SKM-1 treated with dmso at 0.1 percent for 144 hours (cell line): Measurements from ENCODE around the gene CDKN2B-AS1.

ENCODE experiments used
- DNase-seq: peaks from one replicate; lab custom pipeline; 2025; ENCODE audit not compliant: unreplicated experiment; lab: John Stamatoyannopoulos, UW

Gene CDKN2B-AS1

DNA sequence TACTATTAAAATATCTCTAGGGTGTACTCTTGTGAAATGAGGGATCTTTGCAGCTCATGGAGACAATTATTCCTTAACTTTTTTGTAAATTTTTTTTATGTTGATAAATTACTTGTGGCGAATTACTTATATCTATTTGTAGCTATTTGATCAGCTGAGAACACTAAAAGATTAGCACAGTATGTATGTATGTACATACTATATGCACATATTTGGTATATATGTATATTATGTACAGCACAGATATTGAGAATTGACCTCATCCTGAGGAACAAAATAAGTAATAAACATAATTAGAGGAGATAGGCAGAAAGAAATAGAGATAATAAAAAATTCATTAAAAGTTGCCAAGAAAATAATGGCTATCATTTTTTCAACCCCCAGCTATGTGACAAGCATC lies 12.2 kb upstream of the CDKN2B-AS1 start:
- DNase-seq, result no peak

DNA sequence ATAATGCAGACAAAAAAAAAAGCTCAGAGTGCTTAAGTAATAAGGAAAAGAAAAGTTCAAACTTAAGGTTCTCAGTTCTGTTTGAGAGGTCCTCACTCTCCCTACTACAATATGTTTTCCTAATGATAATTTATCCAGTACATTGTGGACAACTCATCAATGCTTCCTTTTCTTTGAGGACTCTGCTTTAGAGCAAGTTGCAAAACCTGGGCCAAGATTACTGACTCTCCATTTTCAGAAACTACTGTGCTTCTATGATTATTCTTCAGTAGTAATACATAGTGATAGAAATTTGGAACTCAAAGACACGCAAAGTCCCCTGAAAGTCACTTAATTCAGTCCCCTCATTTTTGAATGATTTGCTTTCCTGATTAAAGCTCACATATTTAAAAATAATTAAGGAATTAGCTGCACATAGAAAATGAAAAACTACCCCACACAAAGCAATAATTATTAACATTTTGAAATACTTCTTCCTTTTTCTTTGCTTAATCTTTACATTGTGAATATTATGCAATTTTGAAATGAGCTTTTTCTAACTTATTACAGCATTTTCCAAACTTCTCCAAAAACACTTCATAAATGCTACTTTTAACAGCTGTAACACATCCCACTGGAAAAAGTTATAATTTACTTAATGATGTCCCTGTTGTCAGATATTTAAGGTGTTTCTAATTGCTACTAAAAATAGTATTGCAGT lies 11.6 kb upstream of the CDKN2B-AS1 start:
- no peak for DNase-seq

DNA sequence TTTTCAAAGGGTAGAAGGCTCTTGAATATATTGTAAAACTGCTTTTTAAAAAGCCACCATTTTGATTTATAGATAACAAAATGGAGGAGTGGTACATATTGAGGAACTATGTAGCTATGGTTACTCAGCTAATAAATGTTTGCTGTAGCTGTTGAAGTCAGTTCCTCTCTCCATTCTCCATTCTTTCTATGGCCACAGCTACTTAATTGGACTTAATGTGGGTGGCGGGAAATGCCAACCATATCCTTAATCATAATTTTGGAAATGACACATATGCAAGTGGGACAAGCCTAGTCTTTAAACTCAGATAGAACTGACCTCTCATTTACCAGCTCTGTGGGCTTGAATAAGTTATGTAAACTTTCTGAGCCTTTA lies 11.0 kb upstream of the CDKN2B-AS1 start:
- peak; percentile 28 for DNase-seq

DNA sequence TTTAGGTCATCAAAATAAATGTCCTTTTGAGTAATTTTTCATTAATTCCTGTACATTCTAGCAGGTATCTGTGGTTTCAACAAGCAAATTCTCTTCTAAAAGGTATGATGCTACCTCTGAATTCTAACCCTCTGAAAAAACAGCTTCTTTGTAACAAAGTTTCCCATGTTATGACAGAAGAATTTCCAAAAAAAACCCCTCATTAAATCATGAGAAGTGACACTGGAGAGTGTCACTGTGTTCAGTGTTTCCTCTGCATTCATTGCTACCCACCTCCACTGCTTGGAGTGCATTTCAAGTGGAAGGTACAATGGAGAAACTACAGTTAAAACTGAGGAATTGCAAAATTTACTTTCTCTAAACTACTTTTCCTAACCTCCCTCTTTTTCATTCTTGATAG lies 10.5 kb upstream of the CDKN2B-AS1 start:
- no peak for DNase-seq

DNA sequence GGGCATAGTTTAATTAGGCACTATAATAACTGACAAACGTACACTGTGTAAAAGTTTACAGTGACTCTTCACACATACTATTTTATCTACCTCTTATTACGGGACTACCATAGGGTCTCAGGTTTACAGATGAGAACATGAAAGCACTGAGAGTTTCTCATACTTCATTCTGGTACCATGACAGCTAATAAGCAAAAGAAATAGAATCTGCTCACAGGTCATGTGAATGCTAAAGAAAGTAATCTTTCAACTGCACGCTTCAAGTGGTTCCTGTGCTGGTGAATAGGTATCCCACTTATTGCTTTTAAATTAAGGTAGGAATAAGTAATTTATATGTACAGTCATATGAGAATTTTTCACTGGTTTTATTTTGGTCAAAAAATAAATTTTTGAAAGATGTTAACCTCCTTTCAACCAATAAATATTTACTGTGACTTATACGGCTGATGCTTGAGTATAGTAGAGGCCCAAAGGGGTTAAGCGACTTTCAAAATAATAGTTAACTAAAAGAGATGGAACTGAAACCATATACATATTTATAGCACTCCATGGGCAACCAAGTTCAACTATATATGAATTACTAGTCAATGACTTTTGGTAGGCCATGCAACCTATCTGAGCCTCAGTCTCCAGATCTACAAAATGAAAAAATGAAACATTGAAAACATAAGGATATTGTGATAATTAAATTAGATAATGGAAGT lies 8.5 kb upstream of the CDKN2B-AS1 start:
- no peak for DNase-seq

DNA sequence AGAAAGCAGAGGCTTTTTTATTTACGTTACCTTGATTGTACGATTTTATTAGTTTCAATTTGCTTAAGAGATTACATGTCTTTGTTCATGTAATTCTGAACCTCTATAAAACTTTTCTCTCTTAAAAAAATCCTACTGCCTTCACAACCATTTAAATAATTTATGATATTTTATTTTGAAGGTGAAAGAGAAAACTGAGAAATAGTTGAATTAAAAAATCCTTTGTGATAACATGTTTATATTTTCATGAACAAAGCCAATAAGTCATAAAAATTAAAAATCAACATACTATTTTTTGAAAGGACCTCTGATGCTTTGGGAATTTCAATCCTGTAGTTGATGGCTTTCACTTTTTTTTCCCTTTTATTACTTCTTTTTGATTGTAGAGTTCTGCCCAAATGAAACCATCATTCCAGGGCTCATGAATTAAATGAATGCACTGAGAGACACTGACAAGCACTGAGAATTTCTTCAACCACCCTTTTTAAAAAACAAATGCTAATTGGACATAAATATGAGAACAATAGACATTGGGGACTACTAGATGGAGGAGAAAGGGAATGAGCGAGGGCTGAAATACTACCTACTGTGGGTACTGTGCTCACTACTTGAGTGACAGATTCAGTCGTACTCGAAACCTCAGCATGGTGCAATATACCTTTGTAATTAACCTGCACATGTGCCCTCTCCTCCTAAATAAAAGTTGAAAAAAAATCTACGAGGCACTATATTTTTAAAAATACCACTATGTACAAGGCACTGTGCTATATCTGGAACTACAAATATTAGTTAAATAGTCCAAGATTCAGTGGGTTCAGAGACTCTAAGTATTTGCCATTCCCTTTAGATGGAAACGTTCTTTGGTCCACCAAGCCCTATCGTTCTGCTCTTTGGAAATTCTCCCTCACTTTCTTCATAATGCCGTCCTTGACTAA lies 6.3 kb upstream of the CDKN2B-AS1 start:
- no peak for DNase-seq

DNA sequence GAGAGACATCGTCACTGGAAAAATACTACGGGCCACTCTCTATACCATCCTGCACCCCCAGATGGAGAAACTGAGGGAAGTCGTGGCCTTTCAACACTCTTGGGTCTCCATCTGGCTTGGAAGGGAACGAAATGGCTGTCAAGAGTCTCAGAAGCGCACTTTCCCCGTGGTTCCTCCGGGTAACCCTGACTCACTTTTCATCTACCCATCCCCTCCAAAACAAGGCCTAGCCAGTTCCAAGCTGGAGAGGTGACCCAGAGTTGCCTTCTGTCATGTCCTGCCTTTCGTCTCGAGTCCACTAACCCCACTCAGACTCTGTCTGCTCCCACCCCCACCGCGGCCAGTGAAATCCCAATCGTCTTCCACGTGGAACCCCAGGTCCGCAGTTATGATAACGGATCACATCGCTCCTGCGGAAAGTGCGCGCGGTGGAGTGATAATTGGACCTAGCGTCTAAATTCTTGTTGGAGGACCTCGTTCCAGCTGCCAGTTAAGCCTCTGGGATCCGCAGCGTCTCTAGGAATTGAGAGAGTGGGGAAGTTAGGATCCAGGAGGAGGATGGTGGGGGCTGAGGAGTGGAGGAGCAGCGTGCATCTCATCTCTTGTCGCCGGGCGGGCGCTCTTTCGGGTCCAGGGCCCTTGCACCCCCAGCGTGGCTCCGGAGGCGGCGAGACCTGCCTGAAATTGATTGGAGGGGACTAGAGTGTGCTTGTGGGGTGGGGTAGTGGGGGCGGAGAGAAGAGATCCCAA lies 5.0 kb upstream of the CDKN2B-AS1 start:
- no peak for DNase-seq

DNA sequence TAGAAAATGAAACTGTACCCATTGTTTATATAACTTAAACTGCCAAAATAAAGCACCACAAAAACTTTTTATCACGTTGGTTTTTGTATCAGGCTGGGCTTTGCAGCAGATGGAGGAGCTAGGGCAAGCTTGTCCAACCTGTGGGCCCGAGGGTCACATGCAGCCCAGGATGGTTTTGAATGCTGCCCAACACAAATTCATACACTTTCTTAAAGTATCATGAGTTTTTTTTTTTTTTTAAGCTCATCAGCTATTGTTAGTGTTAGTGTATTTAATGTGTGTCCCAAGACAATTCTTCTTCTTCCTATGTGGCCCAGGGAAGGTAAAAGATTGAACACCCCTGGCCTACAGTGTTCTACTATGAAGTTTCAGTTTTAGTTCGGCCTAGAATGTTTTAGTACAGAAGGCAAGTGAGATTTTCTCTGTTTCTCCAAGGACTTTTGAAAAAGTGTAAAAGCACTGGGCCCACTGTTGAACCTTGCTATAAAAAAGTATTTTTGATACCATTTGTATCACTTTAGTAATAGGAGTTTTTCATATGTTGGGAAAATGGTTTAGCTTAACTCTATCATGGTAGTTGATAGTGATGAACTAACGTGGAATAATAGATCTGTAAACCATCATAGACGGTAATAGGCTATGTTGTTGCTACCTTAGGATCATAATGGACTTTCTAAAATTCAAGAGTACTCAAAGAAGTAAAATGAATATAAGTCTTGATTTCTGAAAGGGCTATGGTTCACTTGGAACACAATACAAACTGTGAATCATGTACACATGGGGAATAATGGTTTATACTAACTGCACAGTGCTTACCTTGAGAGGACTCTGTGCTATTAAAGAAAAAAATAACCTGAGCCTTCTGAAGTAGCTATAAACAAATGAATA lies 3.3 kb upstream of the CDKN2B-AS1 start:
- DNase-seq, result no peak

DNA sequence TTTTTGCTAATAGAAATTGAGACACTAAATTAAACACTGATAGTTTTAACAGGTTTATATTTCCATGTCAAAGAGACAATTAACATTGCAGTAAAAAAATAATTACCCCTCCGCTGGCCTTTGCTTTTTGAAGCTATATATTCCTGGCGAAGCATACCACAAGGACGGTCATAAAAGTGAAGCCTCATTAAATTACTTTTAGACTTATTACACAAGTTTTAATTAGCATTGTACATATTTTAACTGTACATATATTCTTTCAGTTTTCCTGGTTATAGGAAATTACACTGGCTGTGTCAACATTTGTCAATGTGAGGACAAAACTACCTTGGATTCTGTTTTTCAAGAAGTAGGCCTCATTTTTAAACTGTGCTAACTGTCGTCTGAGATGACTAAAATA lies 1.6 kb upstream of the CDKN2B-AS1 start:
- no peak for DNase-seq

DNA sequence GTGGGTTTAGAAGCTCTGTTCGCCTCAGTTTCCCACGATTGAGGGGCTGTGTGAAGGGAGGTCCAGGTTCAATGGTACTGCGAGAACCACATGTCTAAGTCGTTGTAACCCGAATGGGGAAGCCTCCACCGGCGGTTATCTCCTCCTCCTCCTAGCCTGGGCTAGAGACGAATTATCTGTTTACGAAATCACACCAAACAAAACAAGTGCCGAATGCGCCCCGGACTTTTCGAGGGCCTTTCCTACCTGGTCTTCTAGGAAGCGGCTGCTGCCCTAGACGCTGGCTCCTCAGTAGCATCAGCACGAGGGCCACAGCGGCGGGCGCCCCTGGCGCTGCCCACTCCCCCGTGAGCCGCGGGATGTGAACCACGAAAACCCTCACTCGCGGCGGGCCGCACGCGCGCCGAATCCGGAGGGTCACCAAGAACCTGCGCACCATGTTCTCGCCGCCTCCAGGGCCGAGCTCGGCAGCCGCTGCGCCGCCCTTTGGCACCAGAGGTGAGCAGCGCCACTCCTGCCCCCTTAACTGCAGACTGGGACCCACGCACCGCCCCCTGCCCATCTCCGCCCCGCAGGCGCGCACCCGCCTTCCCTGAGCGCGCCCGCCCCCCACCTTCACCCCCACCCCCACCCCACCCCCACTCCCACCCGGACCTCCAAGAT lies 567 bp upstream of the CDKN2B-AS1 start, which contains the start of gene CDKN2A:
CDKN2A (minus strand) TSS at position 500 of the 663 bp plus-strand sequence.
- peak; percentile 78 for DNase-seq

DNA sequence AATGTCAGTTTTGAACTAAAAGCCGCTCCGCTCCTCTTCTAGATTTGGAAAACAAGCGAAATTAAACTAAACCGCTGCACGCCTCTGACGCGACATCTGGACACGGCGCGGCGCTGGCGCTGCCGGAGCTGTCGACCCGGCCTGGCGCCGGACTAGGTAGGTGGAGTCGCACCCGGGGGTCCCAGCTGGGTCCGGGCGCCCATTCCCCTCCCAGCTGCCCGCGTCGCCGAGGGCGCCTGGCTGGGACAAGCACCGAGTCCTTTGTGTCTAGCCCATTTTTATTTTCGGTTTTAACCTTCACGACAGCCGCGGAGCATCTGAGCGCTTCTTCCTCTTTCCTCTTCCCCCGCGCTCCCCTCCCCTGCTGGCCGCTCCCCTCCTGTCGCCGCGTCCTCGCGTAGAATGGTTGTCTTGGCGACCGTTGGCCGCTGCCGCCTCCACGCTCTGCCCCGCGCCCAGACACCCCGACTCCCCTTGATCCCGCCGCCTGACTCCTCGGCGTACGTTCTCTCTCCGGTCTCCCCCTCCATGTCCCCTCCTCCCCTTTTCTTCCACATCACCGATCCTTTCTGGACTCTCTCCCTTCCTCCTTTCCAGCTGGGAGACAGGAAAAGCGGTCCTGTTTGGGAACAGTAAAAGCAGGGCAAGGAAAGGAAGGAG lies 545 bp downstream of the CDKN2B-AS1 start:
- DNase-seq, result peak; percentile 93

DNA sequence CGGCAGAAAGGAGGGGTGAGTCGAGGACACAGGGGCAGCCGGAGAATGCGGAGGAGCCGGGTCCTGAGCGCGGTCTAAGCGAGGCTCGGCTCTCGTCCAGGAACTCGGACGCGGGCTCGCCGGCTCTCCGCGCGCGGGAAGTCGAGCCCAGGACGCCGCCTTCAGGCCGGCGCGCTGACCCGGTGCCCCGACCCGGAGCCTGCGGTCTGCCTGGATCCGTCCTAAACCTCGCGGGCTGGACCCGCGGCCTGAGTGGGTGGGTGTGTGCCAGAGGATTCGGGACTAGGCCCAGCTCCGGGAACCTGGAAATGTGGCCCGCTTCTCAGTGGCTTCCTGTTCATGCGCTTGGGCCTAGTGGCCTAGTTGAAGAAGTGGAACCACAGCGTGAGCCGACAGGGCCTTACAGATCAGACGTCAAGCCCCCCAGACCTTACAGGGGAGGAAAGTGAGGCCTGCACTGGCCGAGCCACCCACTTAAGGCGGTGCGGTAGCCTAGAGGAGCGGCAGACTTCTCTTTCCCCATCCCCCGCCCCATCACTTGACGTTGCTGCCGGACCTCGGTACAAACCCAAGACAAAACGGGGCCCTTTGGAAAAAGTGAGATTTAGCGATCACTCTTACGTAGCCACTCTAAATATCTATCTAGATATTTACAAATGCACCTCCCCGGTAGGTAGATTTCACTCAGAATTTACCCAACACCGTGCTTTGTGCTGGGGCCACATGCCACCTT lies 1.2 kb downstream of the CDKN2B-AS1 start:
- DNase-seq, result peak; percentile 48

DNA sequence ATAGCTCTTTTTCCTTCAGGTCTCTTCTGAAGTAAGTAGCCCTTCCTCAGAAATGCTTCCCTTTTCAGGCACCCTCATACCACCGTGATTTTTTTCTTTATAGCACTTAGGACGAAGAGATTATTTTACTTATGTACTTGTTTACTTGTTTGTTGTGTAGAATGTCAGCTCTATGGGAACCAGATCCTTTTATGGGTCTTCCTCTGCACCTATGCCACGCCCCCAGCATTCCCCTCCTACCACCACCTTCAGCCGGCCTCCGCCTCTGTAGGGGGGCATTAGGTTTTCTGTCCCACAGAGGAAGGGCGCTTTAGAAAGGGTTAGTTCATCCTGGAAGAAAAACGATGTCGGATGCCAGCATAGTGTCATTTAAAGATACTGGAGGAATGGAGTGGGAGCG lies 1.8 kb downstream of the CDKN2B-AS1 start:
- no peak for DNase-seq

DNA sequence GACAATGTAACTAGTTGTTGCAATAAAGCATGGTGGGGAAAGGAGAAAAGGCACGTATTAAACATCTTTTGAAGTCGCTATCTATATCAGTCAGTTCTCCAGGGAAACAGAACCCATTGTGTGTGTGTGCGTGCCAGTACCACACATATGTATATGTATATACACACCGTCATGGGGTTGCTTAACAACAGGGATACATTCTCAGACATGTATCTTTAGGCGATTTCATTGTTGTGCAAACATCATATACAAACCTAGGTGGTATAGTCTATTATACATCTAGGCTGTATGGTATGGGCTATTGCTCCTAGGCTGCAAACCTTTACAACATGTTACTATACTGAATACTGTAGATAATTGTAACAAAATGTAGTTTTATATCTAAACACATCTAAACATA lies 2.3 kb downstream of the CDKN2B-AS1 start:
- DNase-seq, result no peak

DNA sequence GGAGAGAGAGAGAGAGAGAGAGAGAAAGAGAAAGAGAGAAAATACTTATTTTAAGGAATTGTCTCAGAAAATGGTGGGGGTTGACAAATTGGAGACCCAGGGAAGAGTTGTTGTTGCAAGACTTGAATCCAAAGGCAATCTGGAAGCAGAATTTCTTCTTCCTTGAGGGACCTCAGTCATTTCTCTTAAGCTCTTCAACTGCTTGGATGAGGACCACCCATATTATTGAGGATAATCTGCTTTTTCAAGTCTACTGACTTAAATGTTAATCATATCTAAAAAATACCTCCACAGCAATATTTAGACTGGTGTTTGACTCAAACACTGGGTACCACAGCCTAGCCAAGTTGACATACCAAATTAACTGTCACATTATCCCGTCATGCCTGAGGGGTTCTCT lies 2.9 kb downstream of the CDKN2B-AS1 start:
- DNase-seq, result no peak

DNA sequence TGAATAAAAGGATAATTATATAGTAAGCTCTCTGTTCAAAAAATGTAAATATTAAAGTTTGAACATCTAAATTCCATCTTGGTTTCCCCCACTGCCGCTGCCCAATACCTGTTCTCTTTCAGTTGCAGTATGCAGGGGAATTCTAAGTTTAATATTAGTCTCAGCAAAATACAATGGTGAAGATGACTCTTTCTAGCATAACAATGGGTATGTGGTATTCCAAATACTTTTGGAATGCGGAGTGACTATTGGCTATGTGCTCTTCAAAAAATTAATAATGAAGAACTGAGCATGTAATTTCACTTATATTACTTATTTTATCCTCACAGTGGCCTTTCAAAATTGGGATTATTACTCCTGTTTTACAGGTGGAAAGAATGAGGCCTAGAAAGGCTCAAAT lies 3.4 kb downstream of the CDKN2B-AS1 start:
- no peak for DNase-seq

DNA sequence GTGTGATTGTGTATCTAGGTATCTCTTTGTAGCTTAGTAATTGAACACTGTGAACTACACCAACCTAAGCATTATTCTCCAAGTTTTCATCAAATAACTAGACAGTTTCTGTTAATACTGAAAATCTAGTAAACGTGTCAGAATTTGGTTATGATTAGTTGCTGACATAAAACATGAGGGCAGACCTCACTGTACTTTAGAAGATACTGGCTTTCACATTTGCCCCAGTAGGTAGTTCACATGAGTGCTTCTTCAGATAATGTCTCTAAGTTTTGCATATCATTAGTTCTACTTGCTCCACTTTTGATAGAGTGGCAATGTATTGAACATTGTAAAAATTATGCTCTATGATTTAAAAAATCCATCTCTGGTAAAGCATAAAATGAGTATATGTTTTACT lies 7.4 kb downstream of the CDKN2B-AS1 start:
- DNase-seq, result no peak

DNA sequence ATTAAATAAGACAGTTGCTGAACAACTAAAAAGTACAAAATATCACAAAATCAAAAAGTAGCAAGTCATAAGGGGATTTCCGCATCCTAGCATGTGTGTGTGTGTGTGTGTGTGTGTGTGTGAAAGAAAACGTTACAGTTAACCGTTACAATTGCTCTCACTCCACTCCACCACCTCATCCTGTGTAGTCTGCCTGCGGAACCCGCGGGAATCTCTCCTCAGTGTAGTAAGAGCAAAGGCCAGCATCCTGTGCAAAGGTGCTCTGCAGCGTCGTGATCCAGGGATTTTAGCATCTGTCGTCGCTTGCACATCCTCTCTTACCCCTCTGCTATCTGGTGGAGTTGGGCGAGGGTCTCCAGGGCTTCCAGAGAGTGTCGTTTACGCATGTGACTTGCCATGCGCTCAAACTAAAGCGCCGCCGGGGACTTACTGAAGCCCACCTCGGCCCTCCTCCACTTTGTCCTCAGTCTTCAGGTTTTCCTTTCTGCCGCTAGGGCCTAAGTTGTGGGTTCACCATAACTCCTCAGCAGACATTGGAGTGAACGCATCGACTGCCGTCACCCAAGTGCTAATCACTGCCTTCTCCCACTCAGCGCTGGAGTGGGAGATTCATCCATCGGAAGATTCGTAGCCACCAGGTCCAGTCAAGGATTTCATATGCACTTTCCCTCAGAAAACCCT lies 10.6 kb downstream of the CDKN2B-AS1 start:
- DNase-seq, result no peak
